Measurements from ENCODE around the gene KRT6A. TPM values are rescaled to one million over a fixed set of nuclear protein-coding genes. Genes with fewer than 3 reads are reported as not detected.
"Not testable (repeated sequence)": the region's sequence is repeated elsewhere in the genome, so short reads cannot be mapped to it uniquely, and the experiment has no call there.

KRT6A gene
- total and polyA plus RNA-seq, 12 donors = 0.21 to 1.1 TPM; not detected in 10

GRCh38 chr12:52496054-52496453, 3.0 kb upstream of the KRT6A start:
- intact Hi-C loops (cut with DNase I) = loop anchor here in 1 of 10 donors (10.0 kb wide), 1 partner anchor 111 kb away; the partner anchor contains the start of gene KRT84
- Histone ChIP-seq H3K4me1 (peaks cover 0 to 33% (median 6%) of the 10 kb centered on the region in 9 donors), H3K27me3 (peaks cover 0 to 30% (median 19%) of the 10 kb centered on the region in 7 donors), H3K27ac (no peak overlapping the region), H3K9me3 (no peaks in the 10 kb centered on the region), H3K36me3 (no peaks in the 10 kb centered on the region), H3K4me3 (no peak overlapping the region)
- 49 to 62% methylated on average over 2 of the region's 2 CpGs for WGBS, 2 donors
- no peak for TF ChIP-seq CTCF (IDR thresholded peaks at IDR 0.05)
- ATAC-seq (no peak), DNase-seq (no peak)

- Histone ChIP-seq H3K27ac (no peak overlapping the region), H3K9me3 (no peaks in the 10 kb centered on the region), H3K27me3 (peaks cover 0 to 32% (median 19%) of the 10 kb centered on the region in 7 donors), H3K4me3 (no peak overlapping the region), H3K36me3 (no peaks in the 10 kb centered on the region), H3K4me1 (peaks cover 0 to 33% (median 6%) of the 10 kb centered on the region in 9 donors)
- ATAC-seq = no peak
- no peak for DNase-seq
- WGBS, 2 donors = 47 to 51% methylated on average over 3 of the region's 3 CpGs
- no peak for TF ChIP-seq CTCF (IDR thresholded peaks at IDR 0.05)
- intact Hi-C loops (cut with DNase I) = loop anchor here in 1 of 10 donors (10.0 kb wide), 1 partner anchor 111 kb away; the partner anchor contains the start of gene KRT84
Measured at GRCh38 chr12:52495389-52495788, 2.3 kb upstream of the KRT6A start.

GRCh38 chr12:52494518-52494917, 1.5 kb upstream of the KRT6A start:
- H3K4me3 ChIP-seq = no peak overlapping the region
- intact Hi-C loops (cut with DNase I) = loop anchor here in 1 of 10 donors (10.0 kb wide), 1 partner anchor 110 kb away; the partner anchor contains the start of gene KRT84
- no peaks in the 10 kb centered on the region for H3K36me3 ChIP-seq
- TF ChIP-seq CTCF (IDR thresholded peaks at IDR 0.05) = no peak
- DNase-seq (no peak), ATAC-seq (peak in 4 of 8 donors; percentile 43 to 74 (median 64))
- H3K4me1 ChIP-seq = peaks cover 0 to 33% (median 6%) of the 10 kb centered on the region in 9 donors
- peak overlapping the region in 1 of 10 donors; percentile 27 for H3K27ac ChIP-seq
- 41 to 50% methylated on average over 4 of the region's 4 CpGs for WGBS, 2 donors
- H3K27me3 ChIP-seq = peaks cover 0 to 36% (median 19%) of the 10 kb centered on the region in 7 donors
- H3K9me3 ChIP-seq = no peaks in the 10 kb centered on the region

GRCh38 chr12:52494100-52494499, 1.0 kb upstream of the KRT6A start:
- ATAC-seq = no peak
- WGBS, 2 donors = 85 to 89% methylated on average over 1 of the region's 1 CpG

GRCh38 chr12:52492405-52492804, 652 bp downstream of the KRT6A start:
- intact Hi-C loops (cut with DNase I) = loop anchor here in 1 of 10 donors (10.0 kb wide), 1 partner anchor 108 kb away; the partner anchor contains the start of gene KRT84
- not testable (repeated sequence) for DNase-seq, H3K36me3 ChIP-seq, ATAC-seq, H3K4me3 ChIP-seq, H3K27ac ChIP-seq, H3K9me3 ChIP-seq
- peaks cover 0 to 34% (median 19%) of the 10 kb centered on the region in 7 donors for H3K27me3 ChIP-seq
- 91 to 94% methylated on average over 6 of the region's 6 CpGs for whole genome bisulfite sequencing, 2 donors
- peaks cover 0 to 33% (median 6%) of the 10 kb centered on the region in 9 donors for H3K4me1 ChIP-seq

More at GRCh38 chr12:52494100-52494499, 1.0 kb upstream of the KRT6A start:
- Histone ChIP-seq H3K9me3 (no peaks in the 10 kb centered on the region), H3K4me1 (peaks cover 0 to 33% (median 6%) of the 10 kb centered on the region in 9 donors), H3K36me3 (no peaks in the 10 kb centered on the region), H3K27me3 (peaks cover 0 to 41% (median 19%) of the 10 kb centered on the region in 7 donors), H3K27ac (no peak overlapping the region), H3K4me3 (no peak overlapping the region)
- TF ChIP-seq CTCF (IDR thresholded peaks at IDR 0.05) = no peak
- intact Hi-C loops (cut with DNase I) = loop anchor here in 1 of 10 donors (10.0 kb wide), 1 partner anchor 109 kb away; the partner anchor contains the start of gene KRT84
- DNase-seq = no peak

GRCh38 chr12:52491495-52491894, 1.6 kb downstream of the KRT6A start:
- H3K36me3 ChIP-seq, DNase-seq, ATAC-seq, H3K4me3 ChIP-seq, H3K9me3 ChIP-seq, H3K27ac ChIP-seq: not testable (repeated sequence)
- peaks cover 0 to 29% (median 6%) of the 10 kb centered on the region in 9 donors for H3K4me1 ChIP-seq
- WGBS, 2 donors = 85 to 87% methylated on average over 8 of the region's 8 CpGs
- H3K27me3 ChIP-seq = peaks cover 0 to 32% (median 16%) of the 10 kb centered on the region in 7 donors
- intact Hi-C loops (cut with DNase I) = loop anchor here in 1 of 10 donors (10.0 kb wide), 1 partner anchor 107 kb away; the partner anchor contains the start of gene KRT84
